HCT116 (cell line): ENCODE data around the gene ANKFN1. TPM values are rescaled to one million over a fixed set of nuclear protein-coding genes. Genes with fewer than 3 reads are reported as not detected.

ENCODE experiments used
- ATAC-seq: fragments of 200-7000 bp; cut with Tn5 transposase; 2 replicates; pipeline ENCODE4 v1.9.1; 2020; ENCODE audit warnings: mild to moderate bottlenecking, moderate library complexity
- BruUV-seq: library from RNA; stranded (reverse); fragments of 400-500 nt; replicated peaks from 2 replicates; lab custom pipeline; 2021; lab: Mats Ljungman, UMichigan
- CTCF ChIA-PET: fragments of 300-600 bp; sonication (Branson Sonifier 250); formaldehyde crosslinking; loops from one replicate; lab custom pipeline; 2021; ENCODE audit warnings: antibody characterized with exemption; lab: Charles Lee
- POLR2A ChIA-PET: fragments of 300-600, 350-600 bp; sonication (Branson Sonifier 250); formaldehyde crosslinking; loops from one replicate; lab custom pipeline; 2021; ENCODE audit warnings: antibody characterized with exemption; lab: Charles Lee
- RAD21 ChIA-PET, 2 experiments: fragments of 300-600 bp; sonication (Branson Sonifier 250); formaldehyde crosslinking; loops; one replicate each; lab custom pipeline; 2023; ENCODE audit warnings: low total read pairs in 2 of 2; ENCODE audit not compliant: uncharacterized antibody in 2 of 2, unreplicated experiment in 2 of 2, low non-redundant PET in 1 of 2; lab: Charles Lee
- DNase-seq: peaks from one replicate; pipeline ENCODE4 v3.0.0-alpha.2; 2010; ENCODE audit warnings: low read depth, low spot score
- H2AFZ ChIP-seq: fragments of 200-600 bp; shearing (Covaris generic), sonication (generic); 2 replicates; pipeline ENCODE4 v1.6.1; 2017; ENCODE audit warnings: low read depth, mixed run types, mixed read lengths, antibody characterized with exemption, low read length; ENCODE audit not compliant: poor library complexity, severe bottlenecking
- H3K27ac ChIP-seq: 2 replicates; pipeline ENCODE4 v1.5.1; 2012; ENCODE audit warnings: low read depth, low read length
- H3K27me3 ChIP-seq: fragments of 200-600 bp; sonication (generic); 2 replicates; pipeline ENCODE4 v1.6.1; 2016; ENCODE audit warnings: mixed run types, low read length, mixed read lengths; ENCODE audit not compliant: insufficient read depth
- H3K36me3 ChIP-seq, 2 experiments: fragments of 200-500 bp in 1 of 2; fragments of 200-600 bp in 1 of 2; sonication (Bioruptor generic) in 1 of 2; sonication (generic) in 1 of 2; 2 replicates each; pipeline versions ENCODE4 v1.5.1 to v1.6.1; 2014 to 2016; ENCODE audit warnings: low read length in 2 of 2, inconsistent platforms in 1 of 2, mixed read lengths in 1 of 2, mixed run types in 1 of 2; ENCODE audit not compliant: insufficient read depth in 2 of 2, control insufficient read depth in 1 of 2
- H3K4me1 ChIP-seq, 2 experiments: fragments of 200-600 bp in 1 of 2; sonication (generic) in 1 of 2; 2 replicates each; pipeline versions ENCODE4 v1.5.1 to v1.6.1; 2012 to 2017; ENCODE audit warnings: low read length in 2 of 2, inconsistent platforms in 1 of 2, mild to moderate bottlenecking in 1 of 2, mixed read lengths in 1 of 2, mixed run types in 1 of 2, moderate library complexity in 1 of 2; ENCODE audit not compliant: insufficient read depth in 2 of 2, control insufficient read depth in 1 of 2
- H3K4me2 ChIP-seq: fragments of 200-600 bp; sonication (generic); 2 replicates; pipeline ENCODE4 v1.6.1; 2017; ENCODE audit warnings: mixed run types, low read length, mixed read lengths
- H3K4me3 ChIP-seq, 2 experiments: fragments of 200-600 bp in 1 of 2; sonication (generic) in 1 of 2; replicated peaks in 1 of 2; 2 replicates each; pipeline ENCODE4 v1.5.1; 2011 to 2016; ENCODE audit warnings: low read length in 2 of 2, control low read depth in 1 of 2, low read depth in 1 of 2, mild to moderate bottlenecking in 1 of 2, mixed read lengths in 1 of 2, mixed run types in 1 of 2
- H3K79me2 ChIP-seq: fragments of 200-600 bp; sonication (generic); 2 replicates; pipeline ENCODE4 v1.6.1; 2017; ENCODE audit warnings: mild to moderate bottlenecking, mixed run types, low read length, moderate library complexity, mixed read lengths; ENCODE audit not compliant: insufficient read depth
- H3K9ac ChIP-seq: fragments of 200-600 bp; sonication (generic); 2 replicates; pipeline ENCODE4 v1.6.1; 2016; ENCODE audit warnings: low read length, mixed read lengths
- H3K9me2 ChIP-seq: fragments of 200-600 bp; sonication (generic), shearing (Covaris generic); 2 replicates; pipeline ENCODE4 v1.6.1; 2017; ENCODE audit warnings: mixed run types, mild to moderate bottlenecking, moderate library complexity; ENCODE audit not compliant: insufficient read depth
- H3K9me3 ChIP-seq, 2 experiments: fragments of 200-500 bp in 1 of 2; fragments of 200-600 bp in 1 of 2; sonication (Bioruptor generic) in 1 of 2; sonication (generic) in 1 of 2; 2 replicates each; pipeline ENCODE4 v1.6.1; 2014 to 2017; ENCODE audit warnings: low read length in 2 of 2, mixed read lengths in 2 of 2, inconsistent platforms in 1 of 2, low read depth in 1 of 2, mild to moderate bottlenecking in 1 of 2, mixed run types in 1 of 2, moderate library complexity in 1 of 2; ENCODE audit not compliant: control insufficient read depth in 1 of 2, insufficient read depth in 1 of 2
- H4K20me1 ChIP-seq: fragments of 200-600 bp; sonication (generic), shearing (Covaris generic); 2 replicates; pipeline ENCODE4 v1.6.1; 2017; ENCODE audit warnings: mixed run types, mild to moderate bottlenecking, moderate library complexity; ENCODE audit not compliant: insufficient read depth
- ATF3 ChIP-seq: IDR thresholded peaks from 2 replicates; pipeline ENCODE4 v1.6.1; 2012
- CBX3 ChIP-seq: IDR thresholded peaks from 2 replicates; pipeline ENCODE4 v1.6.1; 2012; ENCODE audit warnings: low read depth
- CEBPB ChIP-seq: IDR thresholded peaks from 2 replicates; pipeline ENCODE4 v1.6.1; 2012; ENCODE audit warnings: low read depth
- EGR1 ChIP-seq: IDR thresholded peaks from 2 replicates; pipeline ENCODE4 v1.6.1; 2012; ENCODE audit warnings: low read depth
- ELF1 ChIP-seq: IDR thresholded peaks from 2 replicates; pipeline ENCODE4 v1.6.1; 2012; ENCODE audit warnings: low read depth, borderline replicate concordance
- EZH2 ChIP-seq: fragments of 200-600 bp; sonication (generic); IDR thresholded peaks from 2 replicates; pipeline ENCODE4 v1.6.1; 2017; ENCODE audit warnings: antibody characterized with exemption, mixed run types
- EZH2phosphoT487 ChIP-seq: fragments of 200-600 bp; IDR thresholded peaks from 2 replicates; pipeline ENCODE4 v1.6.1; 2018; ENCODE audit warnings: antibody characterized with exemption, borderline replicate concordance
- JUND ChIP-seq: IDR thresholded peaks from 2 replicates; pipeline ENCODE4 v1.6.1; 2012
- POLR2A ChIP-seq: IDR thresholded peaks from 2 replicates; pipeline ENCODE4 v1.7.0; 2011; ENCODE audit warnings: borderline replicate concordance; ENCODE audit not compliant: insufficient read depth, insufficient read length; ENCODE audit errors: extremely low read depth
- RAD21 ChIP-seq: IDR thresholded peaks from 2 replicates; pipeline ENCODE4 v1.6.1; 2012; ENCODE audit warnings: low read depth, mild to moderate bottlenecking
- SP1 ChIP-seq: IDR thresholded peaks from 2 replicates; pipeline ENCODE4 v1.6.1; 2012; ENCODE audit warnings: low read depth
- TCF7L2 ChIP-seq: IDR thresholded peaks from 2 replicates; pipeline ENCODE4 v1.7.0; 2011; ENCODE audit warnings: borderline replicate concordance, inconsistent platforms; ENCODE audit not compliant: insufficient read depth, insufficient read length; ENCODE audit errors: extremely low read depth
- ZFX ChIP-seq: fragments of 450-650 bp; IDR thresholded peaks from 2 replicates; pipeline ENCODE4 v1.6.1; 2017
- ZNF274 ChIP-seq: fragments of 200-500 bp; sonication (Bioruptor generic); IDR thresholded peaks from 2 replicates; pipeline ENCODE4 v1.6.1; 2014; ENCODE audit warnings: mild to moderate bottlenecking, low read depth, low read length, inconsistent platforms
- intact Hi-C: fragments of 100-400 bp; cut with micrococcal nuclease; formaldehyde crosslinking; loops from 2 replicates; pipeline ENCODE4 v1.10.0; 2022
- total RNA-seq: library from RNA; stranded (reverse); gene quantifications from one replicate; pipeline ENCODE4 v1.2.1, GENCODE V29; 2021; ENCODE audit not compliant: unreplicated experiment
- TF ChIP-seq, protein P1 (sequence below): IDR thresholded peaks from 2 replicates; pipeline ENCODE4 v1.6.1; 2012; ENCODE audit warnings: low read depth
- TF ChIP-seq, protein P2 (sequence below): IDR thresholded peaks from 2 replicates; pipeline ENCODE4 v1.6.1; 2011; ENCODE audit warnings: mild to moderate bottlenecking, low read length, moderate library complexity; ENCODE audit not compliant: insufficient replicate concordance; ENCODE audit errors: extremely low read depth
- TF ChIP-seq, protein P3 (sequence below), 3 experiments: fragments of 200-600 bp in 1 of 3; sonication (generic) in 1 of 3; IDR thresholded peaks in 2 of 3; conservative IDR thresholded peaks in 1 of 3; 2 replicates each; pipeline ENCODE4 v1.5.1; 2012 to 2017; ENCODE audit warnings: low read depth in 2 of 3, low read length in 2 of 3, antibody characterized with exemption in 1 of 3, borderline replicate concordance in 1 of 3, control low read depth in 1 of 3, mild to moderate bottlenecking in 1 of 3, mixed read lengths in 1 of 3, mixed run types in 1 of 3, moderate library complexity in 1 of 3; ENCODE audit not compliant: insufficient read depth in 1 of 3

ANKFN1 gene
- total RNA-seq, 1 experiment from 2014 or later: 1.1 TPM

GRCh38 chr17:56160422-56160821 is 7.1 kb downstream of the ANKFN1 start (continued):
- TF ChIP-seq SP1: no peak
- TF ChIP-seq TCF7L2: no peak
- no peak for TF ChIP-seq CBX3
- TF ChIP-seq JUND: no peak
- no peak for TF ChIP-seq EGR1
- no peak for TF ChIP-seq POLR2A

GRCh38 chr17:56165072-56165641 is 11.9 kb downstream of the ANKFN1 start:
- H4K20me1 ChIP-seq: no peaks in the 10 kb centered on the region
- ATAC-seq: no peak
- BruUV-seq: no TSS peak

More at GRCh38 chr17:56165072-56165641, 11.9 kb downstream of the ANKFN1 start:
- intact Hi-C loops: no loop called here
- DNase-seq: no peak
- Histone ChIP-seq H3K27ac (no peak overlapping the region), H3K27me3 (peaks cover 37% of the 10 kb centered on the region), H3K9me3 (no peaks in the 10 kb centered on the region), H3K79me2 (no peaks in the 10 kb centered on the region), H2AFZ (no peak overlapping the region), H3K9me2 (no peaks in the 10 kb centered on the region), H3K4me1 (no peaks in the 10 kb centered on the region), H3K4me2 (no peak overlapping the region), H3K9ac (no peak overlapping the region), H3K36me3 (no peaks in the 10 kb centered on the region), H3K4me3 (no peak overlapping the region)
- TF ChIP-seq EZH2 (no peak), ZFX (no peak), EZH2phosphoT487 (no peak), EGR1 (no peak), ELF1 (no peak), SP1 (no peak), POLR2A (no peak), ATF3 (no peak), ZNF274 (no peak), RAD21 (no peak), JUND (no peak), CBX3 (no peak), CEBPB (no peak)
- TF ChIP-seq, protein P1, sequence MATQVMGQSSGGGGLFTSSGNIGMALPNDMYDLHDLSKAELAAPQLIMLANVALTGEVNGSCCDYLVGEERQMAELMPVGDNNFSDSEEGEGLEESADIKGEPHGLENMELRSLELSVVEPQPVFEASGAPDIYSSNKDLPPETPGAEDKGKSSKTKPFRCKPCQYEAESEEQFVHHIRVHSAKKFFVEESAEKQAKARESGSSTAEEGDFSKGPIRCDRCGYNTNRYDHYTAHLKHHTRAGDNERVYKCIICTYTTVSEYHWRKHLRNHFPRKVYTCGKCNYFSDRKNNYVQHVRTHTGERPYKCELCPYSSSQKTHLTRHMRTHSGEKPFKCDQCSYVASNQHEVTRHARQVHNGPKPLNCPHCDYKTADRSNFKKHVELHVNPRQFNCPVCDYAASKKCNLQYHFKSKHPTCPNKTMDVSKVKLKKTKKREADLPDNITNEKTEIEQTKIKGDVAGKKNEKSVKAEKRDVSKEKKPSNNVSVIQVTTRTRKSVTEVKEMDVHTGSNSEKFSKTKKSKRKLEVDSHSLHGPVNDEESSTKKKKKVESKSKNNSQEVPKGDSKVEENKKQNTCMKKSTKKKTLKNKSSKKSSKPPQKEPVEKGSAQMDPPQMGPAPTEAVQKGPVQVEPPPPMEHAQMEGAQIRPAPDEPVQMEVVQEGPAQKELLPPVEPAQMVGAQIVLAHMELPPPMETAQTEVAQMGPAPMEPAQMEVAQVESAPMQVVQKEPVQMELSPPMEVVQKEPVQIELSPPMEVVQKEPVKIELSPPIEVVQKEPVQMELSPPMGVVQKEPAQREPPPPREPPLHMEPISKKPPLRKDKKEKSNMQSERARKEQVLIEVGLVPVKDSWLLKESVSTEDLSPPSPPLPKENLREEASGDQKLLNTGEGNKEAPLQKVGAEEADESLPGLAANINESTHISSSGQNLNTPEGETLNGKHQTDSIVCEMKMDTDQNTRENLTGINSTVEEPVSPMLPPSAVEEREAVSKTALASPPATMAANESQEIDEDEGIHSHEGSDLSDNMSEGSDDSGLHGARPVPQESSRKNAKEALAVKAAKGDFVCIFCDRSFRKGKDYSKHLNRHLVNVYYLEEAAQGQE: no peak
- TF ChIP-seq, protein P2, sequence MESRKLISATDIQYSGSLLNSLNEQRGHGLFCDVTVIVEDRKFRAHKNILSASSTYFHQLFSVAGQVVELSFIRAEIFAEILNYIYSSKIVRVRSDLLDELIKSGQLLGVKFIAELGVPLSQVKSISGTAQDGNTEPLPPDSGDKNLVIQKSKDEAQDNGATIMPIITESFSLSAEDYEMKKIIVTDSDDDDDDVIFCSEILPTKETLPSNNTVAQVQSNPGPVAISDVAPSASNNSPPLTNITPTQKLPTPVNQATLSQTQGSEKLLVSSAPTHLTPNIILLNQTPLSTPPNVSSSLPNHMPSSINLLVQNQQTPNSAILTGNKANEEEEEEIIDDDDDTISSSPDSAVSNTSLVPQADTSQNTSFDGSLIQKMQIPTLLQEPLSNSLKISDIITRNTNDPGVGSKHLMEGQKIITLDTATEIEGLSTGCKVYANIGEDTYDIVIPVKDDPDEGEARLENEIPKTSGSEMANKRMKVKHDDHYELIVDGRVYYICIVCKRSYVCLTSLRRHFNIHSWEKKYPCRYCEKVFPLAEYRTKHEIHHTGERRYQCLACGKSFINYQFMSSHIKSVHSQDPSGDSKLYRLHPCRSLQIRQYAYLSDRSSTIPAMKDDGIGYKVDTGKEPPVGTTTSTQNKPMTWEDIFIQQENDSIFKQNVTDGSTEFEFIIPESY: no peak
- TF ChIP-seq, protein P3, sequence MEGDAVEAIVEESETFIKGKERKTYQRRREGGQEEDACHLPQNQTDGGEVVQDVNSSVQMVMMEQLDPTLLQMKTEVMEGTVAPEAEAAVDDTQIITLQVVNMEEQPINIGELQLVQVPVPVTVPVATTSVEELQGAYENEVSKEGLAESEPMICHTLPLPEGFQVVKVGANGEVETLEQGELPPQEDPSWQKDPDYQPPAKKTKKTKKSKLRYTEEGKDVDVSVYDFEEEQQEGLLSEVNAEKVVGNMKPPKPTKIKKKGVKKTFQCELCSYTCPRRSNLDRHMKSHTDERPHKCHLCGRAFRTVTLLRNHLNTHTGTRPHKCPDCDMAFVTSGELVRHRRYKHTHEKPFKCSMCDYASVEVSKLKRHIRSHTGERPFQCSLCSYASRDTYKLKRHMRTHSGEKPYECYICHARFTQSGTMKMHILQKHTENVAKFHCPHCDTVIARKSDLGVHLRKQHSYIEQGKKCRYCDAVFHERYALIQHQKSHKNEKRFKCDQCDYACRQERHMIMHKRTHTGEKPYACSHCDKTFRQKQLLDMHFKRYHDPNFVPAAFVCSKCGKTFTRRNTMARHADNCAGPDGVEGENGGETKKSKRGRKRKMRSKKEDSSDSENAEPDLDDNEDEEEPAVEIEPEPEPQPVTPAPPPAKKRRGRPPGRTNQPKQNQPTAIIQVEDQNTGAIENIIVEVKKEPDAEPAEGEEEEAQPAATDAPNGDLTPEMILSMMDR (IDR thresholded peaks at IDR 0.05 in 2 of 3, conservative IDR thresholded peaks at IDR 0.05 in 1 of 3; ENCODE audit: borderline replicate concordance in 1 of 3, insufficient read depth in 1 of 3, low read depth in 2 of 3, low read length in 2 of 3): no peak
- POLR2A ChIA-PET: no interaction called here
- RAD21 ChIA-PET: no interaction called here
- CTCF ChIA-PET: no interaction called here
